Suppressor macrophage treated with lipopolysaccharide for 1 hour (primary cell): Measurements from ENCODE around the gene C9orf50.
A peak's percentile ranks its signal among the peaks of the same experiment; 100 is the strongest.

Experiments used
- DNase-seq, 3 donors: peaks; one replicate each; pipeline ENCODE4 v3.0.0-alpha.2; 2020 to 2022

Gene C9orf50

DNA sequence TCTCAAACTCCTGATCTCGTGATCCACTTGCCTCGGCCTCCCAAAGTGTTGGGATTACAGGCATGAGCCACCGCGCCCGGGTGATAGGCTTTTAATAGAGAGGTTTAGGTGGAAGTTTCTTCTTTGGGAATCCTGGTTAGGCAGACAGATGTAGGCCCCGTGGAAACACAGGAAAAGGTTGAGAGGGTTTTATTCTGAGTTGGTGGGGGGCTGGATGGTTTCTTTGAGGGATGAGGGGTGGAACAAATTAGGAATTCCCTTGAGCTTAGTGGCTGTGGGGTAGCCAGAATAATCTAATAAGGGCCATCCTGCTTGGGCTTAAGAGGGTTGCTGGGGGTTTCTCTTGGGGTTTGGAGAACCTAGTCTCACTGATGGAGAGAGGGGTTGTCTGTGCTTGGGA lies 30.4 kb downstream of the C9orf50 start:
- no peak for DNase-seq

DNA sequence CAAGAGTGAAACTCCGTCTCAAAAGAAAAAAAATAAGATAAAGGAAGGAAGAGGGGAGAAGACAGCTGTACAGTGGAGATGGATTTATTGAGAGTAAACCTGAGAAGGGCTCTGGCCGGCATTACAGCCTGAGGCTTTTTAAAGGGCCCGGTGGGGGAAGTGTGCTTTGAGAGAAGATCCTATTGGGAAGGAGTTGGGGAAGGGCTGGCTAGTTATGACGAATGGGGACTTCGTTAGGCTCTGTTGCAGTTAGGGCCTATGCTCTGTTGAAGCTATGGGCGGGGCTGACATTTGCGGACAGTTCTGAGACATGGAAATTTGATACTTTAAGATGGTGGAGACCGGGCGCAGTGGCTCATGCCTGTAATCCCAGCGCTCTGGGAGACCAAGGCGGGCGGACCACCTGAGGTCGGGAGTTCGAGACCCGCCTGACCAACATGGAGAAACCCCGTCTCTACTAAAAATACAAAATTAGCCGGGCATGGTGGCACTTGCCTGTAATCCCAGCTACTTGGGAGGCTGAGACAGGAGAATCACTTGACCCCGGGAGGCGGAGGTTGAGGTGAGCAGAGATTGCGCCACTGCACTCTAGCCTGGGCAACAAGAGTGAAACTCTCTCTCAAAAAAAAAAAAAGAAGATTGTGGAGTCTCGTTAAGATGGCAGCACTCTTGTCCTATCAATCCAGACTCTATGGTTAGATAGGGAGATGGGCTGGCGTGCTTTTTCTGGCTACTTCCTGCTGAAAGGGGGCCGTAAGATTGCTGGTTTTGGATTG lies 33.2 kb downstream of the C9orf50 start:
- no peak for DNase-seq

DNA sequence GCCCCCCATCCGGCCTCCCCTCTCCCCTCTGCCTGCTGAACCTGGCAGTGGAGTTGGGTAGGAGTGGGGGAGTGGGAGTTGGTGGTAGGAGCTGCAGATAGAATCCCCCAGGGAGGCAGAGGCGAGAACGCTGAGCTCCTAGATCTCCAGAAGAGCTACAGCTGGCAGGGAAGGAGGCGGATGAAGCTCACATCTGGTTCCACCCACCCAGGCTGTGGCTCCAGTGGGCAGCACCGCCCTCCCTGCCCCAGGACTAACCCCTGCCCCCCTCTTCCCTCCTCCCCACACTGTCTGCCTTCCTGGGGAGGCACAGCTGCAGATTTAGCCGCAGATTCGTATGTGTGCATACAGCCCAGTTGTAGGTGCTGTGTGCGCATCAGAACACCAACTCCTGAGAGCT lies 34.2 kb downstream of the C9orf50 start:
- DNase-seq = no peak

DNA sequence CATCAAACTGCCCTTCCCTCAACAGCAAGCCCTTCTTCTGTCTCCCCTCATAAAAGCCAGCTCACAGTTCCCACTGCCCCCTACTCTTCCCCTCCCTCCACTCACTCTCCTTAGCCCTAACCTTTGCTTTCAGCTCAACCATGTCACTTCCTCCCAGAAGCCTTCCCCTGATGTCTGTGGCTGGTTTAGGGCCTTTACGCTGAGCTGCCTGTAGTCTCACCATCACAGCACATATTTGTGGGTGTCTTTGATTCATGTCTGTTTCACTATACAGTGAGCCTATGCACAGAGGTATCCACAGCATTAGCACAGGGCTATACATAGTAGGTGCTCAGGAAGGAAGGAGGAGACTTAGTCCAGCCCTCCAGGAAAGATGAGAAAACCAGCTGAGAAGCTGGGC lies 34.7 kb downstream of the C9orf50 start:
- no peak for DNase-seq

DNA sequence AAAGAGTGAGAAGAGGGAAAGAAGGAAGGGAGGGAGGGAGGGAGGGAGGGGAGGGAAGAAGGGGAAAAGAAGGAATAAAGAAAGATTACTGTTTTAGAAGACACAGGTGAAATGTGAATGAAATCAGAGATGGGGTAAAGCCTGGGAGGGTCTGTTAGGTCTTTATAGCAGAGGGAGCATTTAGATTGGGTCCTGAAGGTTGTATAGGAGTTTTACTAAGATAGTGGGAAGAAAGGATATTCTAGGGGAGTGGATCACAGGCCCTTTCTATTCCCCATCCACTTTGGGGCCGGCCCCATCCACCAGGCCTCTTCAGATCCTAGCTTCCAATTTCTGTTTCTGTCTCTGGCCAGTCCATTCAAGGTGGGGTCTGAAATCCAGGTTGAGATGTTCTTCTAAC lies 35.5 kb downstream of the C9orf50 start:
- DNase-seq = no peak

DNA sequence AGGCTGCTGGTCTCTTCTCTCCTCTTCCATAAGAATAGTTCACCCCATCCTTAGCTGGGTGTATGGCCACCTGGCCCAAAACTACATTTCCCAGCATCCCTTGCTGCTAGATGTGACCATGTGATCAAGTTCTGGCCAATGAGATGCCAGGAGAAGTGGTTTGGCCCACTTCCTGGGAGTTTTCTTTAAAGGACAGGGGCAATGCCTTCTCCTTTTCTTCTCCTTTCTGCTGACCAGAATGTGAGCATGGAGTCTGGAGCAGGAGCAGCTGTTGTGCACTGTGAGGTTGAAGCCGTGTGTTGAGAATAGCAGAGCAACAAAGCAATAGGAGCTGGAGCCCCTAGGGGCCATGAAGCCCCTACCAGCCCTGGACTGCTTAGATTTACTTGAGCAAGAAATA lies 36.8 kb downstream of the C9orf50 start:
- DNase-seq = peak; percentile 88 to 92 (median 92)

DNA sequence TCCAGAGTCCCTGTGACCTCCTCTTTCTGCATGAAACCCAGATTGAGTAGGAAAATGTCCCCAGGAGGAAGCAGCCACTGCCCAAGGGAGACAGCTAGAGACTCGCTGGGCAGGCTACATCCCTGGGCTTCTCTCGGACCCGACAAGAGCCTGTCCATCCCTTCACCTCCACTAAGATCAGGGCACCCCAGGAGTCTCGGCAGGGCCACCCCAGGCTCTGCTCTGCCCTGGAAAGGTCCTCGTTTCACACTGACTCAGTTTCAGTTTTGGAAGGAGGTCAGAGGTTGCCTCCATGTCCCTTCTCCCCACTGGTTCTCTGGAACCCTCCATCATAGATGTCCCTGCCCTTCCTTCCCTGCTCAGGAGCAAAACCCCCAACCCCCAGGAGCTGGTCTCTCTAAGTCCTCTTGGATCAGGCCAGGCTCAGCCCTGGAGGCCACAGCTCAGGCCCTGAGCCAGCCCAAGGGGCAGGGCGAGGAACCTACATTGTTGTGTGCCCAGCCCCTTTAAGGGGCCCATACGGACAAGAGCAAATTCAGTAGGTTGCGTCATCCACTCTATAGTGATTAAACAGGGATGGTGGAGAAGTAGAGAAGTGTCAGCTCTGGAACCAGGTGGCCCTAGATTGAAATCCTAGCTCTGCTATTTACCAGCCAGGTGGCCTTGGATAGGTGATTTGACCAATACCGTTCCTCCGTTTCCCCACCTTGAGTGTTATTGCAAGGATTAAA lies 37.4 kb downstream of the C9orf50 start:
- DNase-seq = no peak

DNA sequence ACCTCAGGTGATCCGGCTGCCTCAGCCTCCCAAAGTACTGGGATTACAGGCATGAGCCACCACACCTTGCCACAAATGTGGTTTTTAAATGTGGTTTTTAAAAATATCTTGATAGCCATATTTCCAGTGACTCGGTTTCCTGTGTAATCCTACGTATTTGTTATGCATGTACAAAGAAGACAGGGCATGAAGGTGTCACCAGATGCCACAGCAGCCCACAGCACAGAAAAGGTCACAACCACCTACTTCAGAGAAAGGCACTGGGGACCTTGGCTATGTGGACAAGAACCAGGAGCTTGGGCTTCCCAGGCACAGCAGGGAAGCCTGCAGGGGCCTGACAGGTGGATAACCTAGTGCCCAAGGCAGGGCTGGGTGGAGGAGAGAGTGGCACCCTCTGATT lies 38.0 kb downstream of the C9orf50 start:
- DNase-seq = no peak

DNA sequence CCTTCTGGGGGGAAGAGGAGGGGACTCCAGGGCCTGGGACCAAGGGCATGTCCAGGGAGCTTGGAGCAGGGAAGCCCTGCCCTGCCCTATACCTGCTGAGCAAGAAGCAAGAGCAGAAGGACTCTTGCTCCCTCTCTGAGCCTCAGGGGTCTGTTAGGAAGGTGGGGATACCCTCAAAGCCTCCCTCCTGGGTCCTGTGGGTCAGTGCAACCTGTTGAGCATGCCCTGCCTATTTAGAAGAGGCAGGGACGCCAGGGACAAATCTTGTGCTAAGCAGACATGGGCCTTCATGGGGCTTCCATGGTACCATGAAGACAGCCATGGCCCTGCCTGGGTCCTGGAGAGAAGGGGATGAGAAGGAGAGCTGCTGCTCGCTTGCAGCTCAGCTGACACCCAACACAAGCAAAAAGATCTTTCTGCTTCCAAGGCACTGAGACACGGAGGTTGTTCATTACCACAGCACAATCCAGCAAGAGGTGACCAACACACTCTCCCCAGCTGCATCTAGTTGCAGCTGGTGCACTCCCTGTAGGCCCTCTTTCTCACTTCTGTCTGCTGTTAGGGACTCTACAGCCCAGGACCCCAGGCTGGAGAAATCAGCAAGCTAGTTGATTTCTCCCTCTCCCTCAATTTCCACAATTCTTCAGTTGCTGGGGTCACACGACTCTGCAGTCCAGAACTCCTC lies 39.3 kb downstream of the C9orf50 start:
- DNase-seq = no peak

DNA sequence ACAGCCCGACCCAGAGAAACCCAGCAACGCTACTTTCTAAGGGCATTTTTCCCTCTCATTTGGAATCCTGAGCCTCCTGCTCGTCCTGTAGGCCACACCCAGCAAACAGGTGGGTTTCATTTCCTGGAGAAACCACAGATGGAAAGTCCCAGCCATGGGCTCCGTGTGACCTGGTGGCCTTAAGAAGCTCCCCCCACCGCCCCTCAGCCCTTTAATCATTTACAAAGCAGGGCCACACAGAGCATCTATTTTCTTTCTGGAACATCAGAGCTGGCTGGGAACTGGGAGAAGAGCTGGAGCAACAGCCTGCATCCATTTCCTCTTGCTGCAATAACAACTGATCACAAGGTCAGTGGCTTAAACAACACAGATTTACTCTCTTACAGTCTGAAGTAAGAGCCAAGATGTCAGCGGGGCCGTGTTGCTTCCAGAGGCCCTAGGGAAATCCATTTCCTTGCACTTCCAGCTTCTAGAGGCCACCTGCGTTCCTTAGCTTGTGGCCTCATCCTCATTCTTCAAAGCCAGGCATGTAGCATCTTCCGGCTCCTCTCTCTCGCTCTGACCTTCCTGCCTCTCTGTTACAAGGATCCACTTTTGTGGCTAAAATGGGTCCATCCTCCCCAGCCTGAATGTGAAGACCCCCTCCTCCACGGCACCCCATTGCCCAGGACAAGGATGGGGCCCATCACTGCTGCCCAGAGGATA lies 40.5 kb downstream of the C9orf50 start:
- peak in 1 of 3 donors; percentile 8 for DNase-seq

DNA sequence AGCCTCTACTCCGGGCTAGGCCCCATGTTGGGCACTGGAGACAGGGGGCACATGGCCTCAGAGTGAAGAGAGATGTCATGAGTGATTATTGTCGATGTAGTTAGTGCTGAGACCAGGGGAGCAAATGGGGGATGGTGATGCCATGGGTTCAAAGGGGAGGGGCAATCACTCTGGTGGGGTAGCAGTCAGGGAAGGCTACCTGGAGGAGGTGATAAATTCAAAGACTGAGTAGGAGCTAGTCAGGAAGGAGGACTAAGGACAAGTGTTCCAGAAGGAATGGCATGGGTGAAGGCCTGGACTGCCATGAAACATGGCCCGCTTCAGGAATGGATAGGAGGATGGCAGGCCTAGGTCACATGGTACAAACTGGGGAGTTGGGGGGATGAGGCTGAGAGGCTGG lies 41.6 kb downstream of the C9orf50 start:
- DNase-seq = no peak

DNA sequence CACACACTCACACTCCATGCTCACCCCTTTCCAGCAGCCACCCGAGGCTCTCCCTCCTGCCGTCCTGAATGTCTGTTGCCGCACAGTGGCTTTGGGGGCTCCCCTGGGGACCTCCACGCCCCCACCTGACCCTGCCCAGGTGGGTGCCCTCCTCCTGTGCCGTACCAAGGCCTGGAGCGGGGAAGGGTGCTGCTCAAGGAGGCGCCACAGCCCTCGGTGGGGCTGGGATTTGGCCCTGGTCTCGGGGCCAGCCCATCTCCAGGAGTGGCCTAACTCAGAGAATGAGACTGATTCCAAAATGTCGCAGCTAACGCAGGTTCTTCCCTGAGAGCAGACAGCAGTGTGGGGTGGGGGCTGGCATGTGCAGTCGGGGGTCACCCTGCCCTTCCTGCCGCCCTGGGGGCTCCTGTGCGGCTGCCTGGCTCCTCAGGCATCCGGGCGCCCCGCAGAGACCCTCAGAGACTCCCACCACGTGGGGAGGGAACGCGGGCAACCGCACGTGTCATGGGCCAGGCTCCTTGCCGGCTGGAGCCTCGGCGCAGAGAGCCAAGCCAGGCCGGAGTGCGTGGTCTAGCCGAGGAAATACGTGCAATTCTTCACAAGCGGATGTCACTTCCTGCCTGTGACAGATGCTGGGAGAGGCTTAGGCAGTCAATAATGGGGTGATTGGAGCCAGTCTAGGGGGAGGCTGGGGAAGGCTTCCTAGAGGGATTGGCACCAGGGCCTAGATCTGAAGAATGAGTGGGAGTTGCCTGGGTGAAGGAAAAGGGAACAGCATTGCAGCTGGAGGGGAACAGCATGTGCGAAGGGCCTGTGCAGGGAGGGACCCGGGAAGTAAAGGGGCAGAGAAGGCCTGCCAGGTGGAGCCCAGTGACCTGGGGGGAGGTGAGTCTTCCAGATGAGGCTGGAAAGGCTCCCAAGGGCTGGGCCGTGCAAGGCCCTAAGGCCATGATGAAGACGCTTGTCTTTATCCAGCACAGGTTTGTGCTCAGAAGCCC lies 44.1 kb downstream of the C9orf50 start:
- no peak for DNase-seq

DNA sequence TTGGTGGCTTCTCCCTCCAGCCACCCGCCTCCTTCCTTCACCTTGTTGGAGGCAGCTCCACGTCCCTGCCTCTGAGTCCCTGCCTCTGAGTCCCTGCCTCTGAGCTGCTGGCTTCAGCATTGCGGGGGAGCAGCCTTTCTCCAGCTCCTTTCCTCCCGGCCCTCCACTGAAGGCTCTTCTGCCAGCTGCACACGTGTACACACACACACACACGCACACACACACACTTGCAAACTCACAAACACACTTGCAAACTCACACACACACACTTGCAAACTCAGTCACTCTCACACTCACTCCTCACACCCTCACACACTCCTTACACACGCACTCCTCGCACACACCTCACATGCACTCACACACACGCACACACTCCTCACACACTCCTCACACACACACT lies 45.1 kb downstream of the C9orf50 start:
- no peak for DNase-seq

DNA sequence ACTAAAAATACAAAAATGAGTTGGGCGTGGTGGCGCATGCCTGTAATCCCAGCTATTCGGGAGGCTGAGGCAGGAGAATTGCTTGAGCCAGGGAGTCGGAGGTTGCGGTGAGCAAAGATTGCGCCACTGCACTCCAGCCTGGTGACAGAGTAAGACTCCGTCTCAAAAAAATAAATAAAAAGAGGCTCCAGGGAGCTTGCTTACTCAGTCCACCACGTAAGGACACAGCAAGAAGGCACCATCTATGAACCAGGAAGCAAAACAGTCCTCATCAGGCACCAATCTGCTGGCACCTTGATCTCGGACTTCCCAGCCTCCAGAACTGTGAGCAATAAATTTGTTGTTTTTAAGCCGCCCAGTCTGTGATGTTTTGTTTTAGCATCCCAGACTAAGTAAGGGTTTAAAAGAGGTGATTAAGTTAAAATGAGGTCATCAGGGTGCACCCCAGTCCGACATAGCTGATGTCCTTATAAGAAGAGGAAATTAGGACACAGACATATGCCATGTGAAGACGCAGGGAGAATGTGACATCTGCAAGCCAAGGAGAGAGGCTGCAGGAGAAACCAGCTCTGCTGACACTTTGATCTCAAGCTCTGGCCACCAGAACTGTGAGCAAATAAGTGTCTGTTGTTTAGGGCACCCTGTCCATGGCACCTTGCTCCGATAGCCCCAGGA lies 45.9 kb downstream of the C9orf50 start:
- DNase-seq = peak; percentile 50 to 63 (median 54)

DNA sequence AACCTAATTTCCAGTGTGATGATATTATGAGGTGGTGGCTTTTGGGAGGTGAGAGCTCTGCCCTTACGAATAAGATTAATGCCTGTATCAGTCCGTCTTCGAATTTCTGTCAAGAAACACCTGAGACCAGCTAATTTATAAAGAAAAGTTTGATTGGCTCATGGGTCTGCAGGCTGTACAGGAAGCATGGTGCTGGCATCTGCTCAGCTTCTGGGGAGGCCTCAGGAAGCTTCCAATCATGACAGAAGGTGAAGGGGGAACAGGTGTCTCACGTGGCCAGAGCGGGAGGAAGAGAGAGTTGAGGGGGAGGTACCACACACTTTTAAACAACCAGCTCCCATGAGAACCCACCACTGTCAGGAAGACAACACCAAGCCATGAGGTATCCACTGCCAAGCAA lies 46.9 kb downstream of the C9orf50 start:
- no peak for DNase-seq

DNA sequence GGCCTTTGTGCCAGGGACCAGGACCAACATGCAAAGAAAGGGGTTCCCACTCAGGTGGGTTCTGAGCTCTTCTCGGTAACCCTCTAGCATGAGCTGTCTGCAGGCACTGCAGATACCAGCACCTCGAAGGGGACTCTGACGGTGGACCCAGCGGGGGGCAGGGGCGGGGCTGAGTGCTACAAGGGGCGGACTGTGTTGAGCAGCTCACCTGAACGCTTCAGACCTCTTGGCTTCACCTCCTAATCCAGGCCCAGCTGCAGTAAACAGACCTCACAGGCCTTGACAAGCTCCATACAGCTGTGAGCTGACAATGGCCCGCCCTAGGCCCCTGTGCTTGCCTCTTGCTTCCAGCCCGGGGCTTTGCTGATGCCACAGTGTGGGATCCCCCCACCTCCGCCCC lies 48.4 kb downstream of the C9orf50 start:
- DNase-seq = no peak

DNA sequence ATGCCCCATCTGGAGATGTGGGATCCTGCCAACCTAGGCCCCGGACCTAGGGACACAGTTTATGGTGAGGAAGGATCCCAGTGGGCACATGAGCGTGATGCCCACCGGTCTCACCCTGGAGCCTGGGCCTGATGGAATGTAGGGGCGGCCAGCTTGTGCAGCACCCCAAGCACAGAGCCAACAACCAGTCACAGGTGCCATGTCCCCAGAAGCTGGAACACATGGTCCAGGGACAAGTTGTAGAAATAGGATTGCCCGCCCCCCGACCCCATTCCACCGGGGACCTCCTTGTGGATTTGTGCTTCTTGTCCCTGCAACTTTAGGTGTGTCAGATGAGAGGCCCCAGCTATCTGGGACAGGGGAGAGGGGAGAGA lies 48.9 kb downstream of the C9orf50 start:
- DNase-seq = no peak

DNA sequence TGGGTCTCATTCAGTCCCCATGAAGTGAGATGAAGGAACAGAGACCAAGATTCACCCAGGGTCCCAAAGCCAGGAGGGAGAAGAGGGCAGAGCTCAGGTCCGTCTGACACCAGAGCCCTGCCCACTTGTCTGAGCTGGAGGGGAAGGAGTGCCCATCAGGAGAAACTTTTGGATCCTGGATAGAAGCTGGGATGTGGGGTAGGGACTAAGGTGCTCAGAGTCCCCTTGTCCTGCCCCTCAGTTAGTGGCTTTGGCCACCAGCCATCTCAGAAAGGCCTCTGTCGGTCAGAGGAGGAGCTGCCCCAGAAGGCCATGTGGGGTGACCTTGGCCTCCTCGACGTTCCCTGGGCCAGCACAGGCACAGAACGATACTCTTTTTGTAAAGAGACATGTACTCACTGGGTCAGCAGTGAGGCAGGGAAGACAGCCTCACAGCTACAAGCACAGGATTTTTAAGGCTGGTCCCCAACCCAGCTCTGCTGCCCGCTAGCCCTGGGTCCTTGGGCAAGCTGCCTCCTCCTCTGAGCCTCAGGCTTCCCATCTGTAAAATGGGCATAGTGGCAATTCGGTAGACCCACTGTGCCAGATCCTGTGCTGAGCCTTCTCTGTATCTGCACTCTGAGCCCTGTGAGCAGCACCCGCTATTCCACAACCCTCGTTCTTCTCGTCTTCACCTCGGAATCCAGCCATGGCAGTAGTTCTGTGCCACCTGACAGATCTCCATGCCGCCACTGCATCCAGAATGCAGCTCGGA lies 49.4 kb downstream of the C9orf50 start:
- DNase-seq = no peak

DNA sequence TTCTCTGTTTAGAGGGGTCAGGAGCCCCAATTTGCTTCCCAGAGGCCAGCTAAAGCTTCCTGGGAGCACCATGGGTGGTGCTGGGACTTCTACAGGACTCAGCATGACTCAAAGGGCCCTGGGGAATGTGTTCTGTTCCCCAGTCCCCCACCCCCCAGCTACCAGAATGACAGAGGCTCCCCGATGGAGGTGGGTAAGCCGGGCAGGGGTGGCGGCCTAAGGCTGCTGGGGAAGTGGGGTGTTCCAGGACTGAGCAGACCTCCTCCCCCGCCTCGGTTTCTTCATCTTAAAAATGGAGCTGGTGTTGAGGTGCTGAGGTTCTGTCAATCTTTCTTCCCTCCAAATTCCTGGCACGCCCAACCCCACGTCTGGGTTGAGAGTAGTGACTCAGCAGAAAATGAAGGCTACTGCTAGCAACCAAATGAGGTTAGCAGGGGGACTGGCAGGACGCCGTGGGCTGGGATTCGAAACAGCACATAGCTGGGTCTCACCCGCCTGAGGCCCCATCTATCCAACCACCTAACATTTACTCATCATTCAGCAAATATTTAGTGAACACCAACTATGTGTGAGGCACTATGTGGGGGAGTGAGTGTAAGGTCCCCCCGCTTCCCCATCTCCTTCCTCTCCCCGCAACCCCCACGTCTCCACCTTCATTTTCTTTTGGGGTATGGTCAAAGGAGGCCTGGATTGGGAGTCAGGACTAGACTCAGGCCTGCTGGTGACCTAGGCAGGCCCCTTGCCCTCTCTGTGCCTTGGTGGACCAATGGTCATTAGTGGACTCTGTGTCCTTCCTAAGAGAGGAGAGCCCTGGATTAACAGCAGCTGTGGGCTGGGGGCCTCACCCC lies 50.2 kb downstream of the C9orf50 start:
- peak; percentile 35 to 49 (median 41) for DNase-seq
